Measurements from ENCODE around the gene SNX27. TPM values are rescaled to one million over a fixed set of nuclear protein-coding genes. Genes with fewer than 3 reads are reported as not detected.

Gene SNX27
- total RNA-seq, 1 experiment from 2014 or later: 42.2 TPM

GRCh38 chr1:151714820-151715725 lies 103.2 kb downstream of the SNX27 start:
- ChIA-PET RAD21 (ENCODE audit: low non-redundant PET in 1 of 2, low total read pairs in 2 of 2, uncharacterized antibody in 2 of 2, unreplicated experiment in 2 of 2) (no interaction called here), CTCF (no interaction called here), POLR2A (no interaction called here)
- no peak overlapping the region for H3K4me2 ChIP-seq (ENCODE audit: low read length)
- H3K9me2 ChIP-seq (ENCODE audit: insufficient read depth): no peaks in the 10 kb centered on the region
- no peak overlapping the region for H3K27ac ChIP-seq (ENCODE audit: low read depth, low read length)
- no peak overlapping the region for H3K9ac ChIP-seq (ENCODE audit: low read length)
- H3K9me3 ChIP-seq (ENCODE audit: control insufficient read depth in 1 of 2, insufficient read depth in 1 of 2, low read depth in 1 of 2, low read length in 2 of 2): no peaks in the 10 kb centered on the region
- BruUV-seq (replicated peaks): no TSS peak
- DNase-seq (ENCODE audit: low read depth, low spot score) (no peak), ATAC-seq (no peak)
- no peaks in the 10 kb centered on the region for H3K4me1 ChIP-seq (ENCODE audit: control insufficient read depth in 1 of 2, insufficient read depth in 2 of 2, low read length in 2 of 2)
- peaks cover 28% of the 10 kb centered on the region for H3K27me3 ChIP-seq (ENCODE audit: insufficient read depth, low read length)
- no peaks in the 10 kb centered on the region for H3K79me2 ChIP-seq (ENCODE audit: insufficient read depth, low read length)
- no peaks in the 10 kb centered on the region for H4K20me1 ChIP-seq (ENCODE audit: insufficient read depth)
- no peak for TF ChIP-seq POLR2AphosphoS5 (IDR thresholded peaks at IDR 0.05; ENCODE audit: low read depth, low read length)
- no peak for TF ChIP-seq ZFX (IDR thresholded peaks at IDR 0.05)
- no peak for TF ChIP-seq TCF7L2 (IDR thresholded peaks at IDR 0.05; ENCODE audit: borderline replicate concordance, extremely low read depth, insufficient read depth, insufficient read length)
- TF ChIP-seq CTCF (IDR thresholded peaks at IDR 0.05 in 2 of 3, conservative IDR thresholded peaks at IDR 0.05 in 1 of 3; ENCODE audit: borderline replicate concordance in 1 of 3, insufficient read depth in 1 of 3, low read depth in 2 of 3, low read length in 2 of 3): no peak
- no peak for TF ChIP-seq ZNF274 (IDR thresholded peaks at IDR 0.05; ENCODE audit: low read depth, low read length)
- no peak for TF ChIP-seq ATF3 (IDR thresholded peaks at IDR 0.05)
- no peak for TF ChIP-seq POLR2A (IDR thresholded peaks at IDR 0.05; ENCODE audit: borderline replicate concordance, extremely low read depth, insufficient read depth, insufficient read length)
- no peak for TF ChIP-seq RAD21 (IDR thresholded peaks at IDR 0.05; ENCODE audit: low read depth)
- TF ChIP-seq EZH2 (IDR thresholded peaks at IDR 0.05): no peak
- TF ChIP-seq MAX (IDR thresholded peaks at IDR 0.05): no peak
- no peak for TF ChIP-seq SIN3A (IDR thresholded peaks at IDR 0.05; ENCODE audit: low read depth)
- no peak for TF ChIP-seq YY1 (IDR thresholded peaks at IDR 0.05; ENCODE audit: extremely low read depth, insufficient replicate concordance, low read depth, low read length)
- no peak for TF ChIP-seq ELF1 (IDR thresholded peaks at IDR 0.05; ENCODE audit: borderline replicate concordance, low read depth)
- TF ChIP-seq JUND (IDR thresholded peaks at IDR 0.05): no peak
- TF ChIP-seq SP1 (IDR thresholded peaks at IDR 0.05; ENCODE audit: low read depth): no peak
- TF ChIP-seq CEBPB (IDR thresholded peaks at IDR 0.05; ENCODE audit: low read depth): no peak
- no peaks in the 10 kb centered on the region for H3K36me3 ChIP-seq (ENCODE audit: control insufficient read depth in 1 of 2, insufficient read depth in 2 of 2, low read length in 2 of 2)
- H3K4me3 ChIP-seq (replicated peaks in 1 of 2; ENCODE audit: low read depth in 1 of 2, low read length in 2 of 2): no peak overlapping the region
- intact Hi-C loops (cut with micrococcal nuclease): no loop called here
- no peak overlapping the region for H2AFZ ChIP-seq (ENCODE audit: low read depth, low read length, poor library complexity, severe bottlenecking)

Data from HCT116 (cell line).